ENCODE measurements around the gene MRPS14. TPM values are rescaled to one million over a fixed set of nuclear protein-coding genes. Genes with fewer than 3 reads are reported as not detected.
A peak's percentile ranks its signal among the peaks of the same experiment; 100 is the strongest.

Gene MRPS14
- 10 to 100 TPM; 30.4 to 36.2 TPM for total RNA-seq

GRCh38 chr1:175023043-175023921, at the start of gene MRPS14:
MRPS14 (minus strand) TSS chr1:175023425; CDS start chr1:175023408, 17 bp downstream.
- Histone ChIP-seq H3K36me3 (no peaks in the 10 kb centered on the region), H3K9ac (ENCODE audit: low read depth in 2 of 2, low read length in 2 of 2) (peak within 1 kb of the TSS; percentile 90 to 97), H3K9me3 (no peaks in the 10 kb centered on the region), H3K4me3 (peak within 1 kb of the TSS; percentile 91), H3K27ac (peak within 1 kb of the TSS; percentile 76), H3K4me1 (no peaks in the 10 kb centered on the region), H3K27me3 (no peaks in the 10 kb centered on the region)
- DNase-seq: peak; percentile 99
- no peak for TF ChIP-seq CTCF (IDR thresholded peaks at IDR 0.05)
- intact Hi-C loops (cut with DNase I): no loop called here

GRCh38 chr1:175072099-175072951, 49.1 kb upstream of the MRPS14 start:
- Histone ChIP-seq H3K27me3 (no peaks in the 10 kb centered on the region), H3K4me1 (no peaks in the 10 kb centered on the region), H3K4me3 (no peak overlapping the region), H3K36me3 (no peaks in the 10 kb centered on the region), H3K9ac (ENCODE audit: low read depth in 2 of 2, low read length in 2 of 2) (no peak overlapping the region), H3K27ac (no peak overlapping the region), H3K9me3 (no peaks in the 10 kb centered on the region)
- intact Hi-C loops (cut with DNase I): no loop called here
- TF ChIP-seq CTCF (IDR thresholded peaks at IDR 0.05): no peak
- DNase-seq: no peak

- Histone ChIP-seq H3K36me3 (no peaks in the 10 kb centered on the region), H3K27me3 (no peaks in the 10 kb centered on the region), H3K4me3 (no peak overlapping the region), H3K9me3 (no peaks in the 10 kb centered on the region), H3K4me1 (no peaks in the 10 kb centered on the region), H3K27ac (no peak overlapping the region), H3K9ac (ENCODE audit: low read depth in 2 of 2, low read length in 2 of 2) (no peak overlapping the region)
- TF ChIP-seq CTCF (IDR thresholded peaks at IDR 0.05): no peak
- intact Hi-C loops (cut with DNase I): no loop called here
- no peak for DNase-seq
Observed at GRCh38 chr1:175071276-175071943, 48.2 kb upstream of the MRPS14 start.

GRCh38 chr1:175070818-175071217, 47.6 kb upstream of the MRPS14 start:
- intact Hi-C loops (cut with DNase I): no loop called here
- TF ChIP-seq CTCF (IDR thresholded peaks at IDR 0.05): no peak
- no peak for DNase-seq
- H3K27ac ChIP-seq: no peak overlapping the region
- no peaks in the 10 kb centered on the region for H3K27me3 ChIP-seq
- no peaks in the 10 kb centered on the region for H3K36me3 ChIP-seq
- H3K4me3 ChIP-seq: no peak overlapping the region
- no peak overlapping the region for H3K9ac ChIP-seq (ENCODE audit: low read depth in 2 of 2, low read length in 2 of 2)
- H3K4me1 ChIP-seq: no peaks in the 10 kb centered on the region
- H3K9me3 ChIP-seq: no peaks in the 10 kb centered on the region

Data from colonic mucosa (tissue), 4 donors.